Measurements from ENCODE around the gene TGFBRAP1.

- TF ChIP-seq POLR2A (IDR thresholded peaks at IDR 0.05; ENCODE audit: low read length), result no peak
- no peak for TF ChIP-seq GATA1 (IDR thresholded peaks at IDR 0.05; ENCODE audit: low read depth, low read length)
Observed at GRCh38 chr2:105323111-105323510, 6.4 kb downstream of the TGFBRAP1 start.

All from erythroblast (primary cell).